ENCODE results near the gene YBEY.

The YBEY gene

DNA sequence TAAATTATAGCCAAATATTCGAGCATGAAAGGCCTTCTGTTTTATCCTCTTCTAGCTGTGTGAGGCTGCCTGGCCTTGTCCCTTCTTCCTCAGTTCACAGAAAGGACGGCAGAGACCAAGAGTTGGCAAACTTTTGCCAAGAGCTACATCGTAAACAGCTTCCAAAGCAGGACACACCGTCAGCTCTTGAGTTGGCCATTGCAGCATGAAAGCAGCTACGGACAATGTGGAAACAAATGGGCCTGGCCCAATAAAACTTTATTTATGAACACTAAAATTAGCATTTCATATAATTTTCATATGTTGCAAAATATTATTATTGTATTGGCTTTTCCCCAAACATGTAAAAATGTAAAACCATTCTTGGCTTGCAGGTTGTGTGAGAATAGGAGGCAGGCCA, 26.8 kb downstream of the YBEY start:
- TF ChIP-seq, protein P1, sequence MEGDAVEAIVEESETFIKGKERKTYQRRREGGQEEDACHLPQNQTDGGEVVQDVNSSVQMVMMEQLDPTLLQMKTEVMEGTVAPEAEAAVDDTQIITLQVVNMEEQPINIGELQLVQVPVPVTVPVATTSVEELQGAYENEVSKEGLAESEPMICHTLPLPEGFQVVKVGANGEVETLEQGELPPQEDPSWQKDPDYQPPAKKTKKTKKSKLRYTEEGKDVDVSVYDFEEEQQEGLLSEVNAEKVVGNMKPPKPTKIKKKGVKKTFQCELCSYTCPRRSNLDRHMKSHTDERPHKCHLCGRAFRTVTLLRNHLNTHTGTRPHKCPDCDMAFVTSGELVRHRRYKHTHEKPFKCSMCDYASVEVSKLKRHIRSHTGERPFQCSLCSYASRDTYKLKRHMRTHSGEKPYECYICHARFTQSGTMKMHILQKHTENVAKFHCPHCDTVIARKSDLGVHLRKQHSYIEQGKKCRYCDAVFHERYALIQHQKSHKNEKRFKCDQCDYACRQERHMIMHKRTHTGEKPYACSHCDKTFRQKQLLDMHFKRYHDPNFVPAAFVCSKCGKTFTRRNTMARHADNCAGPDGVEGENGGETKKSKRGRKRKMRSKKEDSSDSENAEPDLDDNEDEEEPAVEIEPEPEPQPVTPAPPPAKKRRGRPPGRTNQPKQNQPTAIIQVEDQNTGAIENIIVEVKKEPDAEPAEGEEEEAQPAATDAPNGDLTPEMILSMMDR (IDR thresholded peaks at IDR 0.05; ENCODE audit: insufficient read depth, low read depth, low read length, missing control alignments): no peak
- no peak overlapping the region for H3K4me3 ChIP-seq (ENCODE audit: low read depth, low read length)
- no peak for DNase-seq (ENCODE audit: low read depth)

GRCh38 chr21:46314441-46315020, 28.4 kb downstream of the YBEY start:
- no peak for DNase-seq (ENCODE audit: low read depth)
- no peak overlapping the region for H3K4me3 ChIP-seq (ENCODE audit: low read depth, low read length)
- TF ChIP-seq, protein P1 (IDR thresholded peaks at IDR 0.05; ENCODE audit: insufficient read depth, low read depth, low read length, missing control alignments): no peak

GRCh38 chr21:46316708-46317324, 30.7 kb downstream of the YBEY start:
- TF ChIP-seq, protein P1 (IDR thresholded peaks at IDR 0.05; ENCODE audit: insufficient read depth, low read depth, low read length, missing control alignments): no peak
- no peak overlapping the region for H3K4me3 ChIP-seq (ENCODE audit: low read depth, low read length)
- DNase-seq (ENCODE audit: low read depth): no peak

DNA sequence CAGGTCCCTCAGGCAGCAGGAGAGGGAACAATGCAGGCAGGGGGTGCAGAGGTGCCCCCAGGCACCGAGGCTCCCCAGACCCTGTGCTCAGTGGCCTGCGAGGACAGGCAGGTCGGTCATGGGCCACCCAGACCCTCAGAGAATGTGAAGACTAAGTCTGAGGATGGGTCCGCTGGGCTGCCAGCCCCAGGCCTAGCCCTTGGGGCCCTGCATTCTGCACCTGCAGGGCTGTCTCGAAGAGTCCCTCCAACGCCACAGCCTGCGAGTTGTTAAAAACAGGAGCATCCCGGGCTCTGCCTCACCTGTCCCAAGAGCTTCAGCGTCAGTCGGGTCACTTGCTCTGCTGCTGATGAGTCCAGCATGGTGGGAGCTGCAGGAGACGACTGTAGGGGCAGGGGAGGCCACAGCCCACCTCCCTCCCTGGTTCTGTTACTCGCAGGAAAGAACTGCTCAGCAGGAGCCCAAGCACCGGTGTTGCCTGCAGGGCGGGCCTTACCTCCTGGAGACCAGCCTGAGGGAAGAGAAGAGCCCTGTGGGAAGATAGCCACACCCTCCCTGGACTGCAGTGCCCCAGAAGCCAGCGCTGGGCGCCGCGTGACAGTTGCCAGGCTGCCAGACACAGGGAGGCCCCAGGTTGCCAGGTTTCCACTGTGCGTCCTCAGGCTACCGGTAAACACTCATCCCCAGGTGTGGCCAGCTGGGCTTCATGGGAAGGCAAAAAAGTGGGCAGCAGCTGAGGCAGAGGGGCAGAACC, 31.7 kb downstream of the YBEY start:
- TF ChIP-seq, protein P1 (IDR thresholded peaks at IDR 0.05; ENCODE audit: insufficient read depth, low read depth, low read length, missing control alignments): no peak
- no peak overlapping the region for H3K4me3 ChIP-seq (ENCODE audit: low read depth, low read length)
- DNase-seq (ENCODE audit: low read depth): no peak

- DNase-seq (ENCODE audit: low read depth): no peak
- no peak overlapping the region for H3K4me3 ChIP-seq (ENCODE audit: low read depth, low read length)
- TF ChIP-seq, protein P1 (IDR thresholded peaks at IDR 0.05; ENCODE audit: insufficient read depth, low read depth, low read length, missing control alignments): no peak
Measured at GRCh38 chr21:46318464-46318845, 32.3 kb downstream of the YBEY start.

DNA sequence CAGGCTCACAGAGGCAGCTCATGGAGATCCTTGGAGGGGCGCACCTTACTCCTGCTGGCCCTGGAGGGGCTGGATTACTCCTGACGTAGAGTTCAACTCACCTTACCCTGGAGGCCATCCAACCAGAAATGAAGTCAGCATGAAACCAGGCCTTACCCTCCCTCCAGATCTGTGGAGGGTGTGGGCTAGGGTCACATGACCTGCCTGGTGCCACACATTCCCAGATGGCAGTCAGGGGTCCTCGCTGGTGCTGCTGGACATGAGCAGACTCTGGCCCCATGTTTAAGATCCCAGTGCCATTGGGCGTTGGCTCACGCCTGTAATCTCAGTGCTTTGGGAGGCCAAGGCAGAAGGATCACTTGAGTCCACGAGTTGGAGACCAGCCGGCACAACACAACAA, 33.0 kb downstream of the YBEY start:
- no peak for DNase-seq (ENCODE audit: low read depth)
- no peak overlapping the region for H3K4me3 ChIP-seq (ENCODE audit: low read depth, low read length)
- TF ChIP-seq, protein P1 (IDR thresholded peaks at IDR 0.05; ENCODE audit: insufficient read depth, low read depth, low read length, missing control alignments): no peak
